Measurements from ENCODE around the gene PIK3CD. TPM values are rescaled to one million over a fixed set of nuclear protein-coding genes. Genes with fewer than 3 reads are reported as not detected.

Gene PIK3CD
- total and polyA plus RNA-seq, 2 of the 8 experiments (the other 6 are each of a cell fraction or from before 2014, with no cell fraction given), result 20.6 to 24.1 TPM

GRCh38 chr1:9726905-9727595 is 75.5 kb downstream of the PIK3CD start:
- H3K36me3 ChIP-seq (ENCODE audit: control insufficient read depth in 2 of 4, insufficient read depth in 4 of 4, low read length in 3 of 4), result peaks cover 10 to 50% (median 37%) of the 10 kb centered on the region in 4 experiments; a peak in 7 of 8 replicates
- no peak overlapping the region for H3K4me2 ChIP-seq (ENCODE audit: insufficient read depth in 1 of 2, low read depth in 2 of 2, low read length in 2 of 2)
- H3K18ac ChIP-seq (ENCODE audit: extremely low read depth, low read length), result no peak overlapping the region
- no peak overlapping the region for H2AFZ ChIP-seq (ENCODE audit: low read length)
- no peak for FAIRE-seq
- no peak overlapping the region for H3K23ac ChIP-seq (ENCODE audit: insufficient read length)
- ChIA-PET POLR2A (ENCODE audit: partially characterized antibody) (interaction anchor here (0.9 to 1.1 kb wide), 4 partner anchors 10 to 98 kb away, joined by 3 to 4 read pairs (median 4); no protein-coding TSS in a partner anchor), CTCF (ENCODE audit: partially characterized antibody) (interaction anchor here (0.6 to 9.2 kb wide), 13 partner anchors 9 to 143 kb away, joined by 3 to 91 read pairs (median 5); no protein-coding TSS in a partner anchor)
- no peak overlapping the region for H4K91ac ChIP-seq (replicated peaks; ENCODE audit: insufficient read length, low read length)
- H2BK5ac ChIP-seq (ENCODE audit: low read depth, low read length), result no peak overlapping the region
- H2BK15ac ChIP-seq (ENCODE audit: low read length), result no peak overlapping the region
- no peak overlapping the region for H2AK5ac ChIP-seq (ENCODE audit: low read depth, low read length)
- no peak overlapping the region for H2BK12ac ChIP-seq (ENCODE audit: low read depth, low read length)
- H2BK20ac ChIP-seq (ENCODE audit: low read length), result no peak overlapping the region
- no peak overlapping the region for H4K5ac ChIP-seq (ENCODE audit: insufficient read length, low read depth, low read length)
- no peaks in the 10 kb centered on the region for H3K79me1 ChIP-seq (ENCODE audit: low read depth, low read length)
- H3K4me3 ChIP-seq (ENCODE audit: extremely low read depth in 1 of 4, insufficient read depth in 2 of 4, low read depth in 3 of 4, low read length in 4 of 4), result no peak overlapping the region
- H4K8ac ChIP-seq (ENCODE audit: extremely low read depth, insufficient read depth, low read length), result peak overlapping the region; percentile 80; the same call in 1 of the 2 replicates
- no peaks in the 10 kb centered on the region for H3K27me3 ChIP-seq (replicated peaks in 1 of 4; ENCODE audit: control insufficient read depth in 3 of 4, extremely low read depth in 1 of 4, insufficient read depth in 3 of 4, low read length in 3 of 4)
- H3K14ac ChIP-seq (ENCODE audit: insufficient read length), result no peak overlapping the region
- H3K4me1 ChIP-seq (replicated peaks in 1 of 4; ENCODE audit: control insufficient read depth in 3 of 4, insufficient read depth in 4 of 4, low read length in 3 of 4), result peaks cover 0 to 3% (median 0%) of the 10 kb centered on the region in 4 experiments; a peak in 2 of 7 replicates
- no peak overlapping the region for H3K4ac ChIP-seq (replicated peaks; ENCODE audit: insufficient read length, low read depth, low read length)
- no peak for DNase-seq (ENCODE audit: low read depth in 1 of 2, low spot score in 2 of 2)
- H3K56ac ChIP-seq (replicated peaks; ENCODE audit: insufficient read length, low read depth, low read length), result no peak overlapping the region
- H4K20me1 ChIP-seq (replicated peaks in 1 of 2; ENCODE audit: control insufficient read depth in 1 of 2, insufficient read depth in 2 of 2, low read length in 2 of 2), result peaks cover 0 to 9% of the 10 kb centered on the region in 2 experiments
- H3K9ac ChIP-seq (replicated peaks in 1 of 4; ENCODE audit: extremely low read depth in 1 of 4, low read depth in 3 of 4, low read length in 3 of 4), result no peak overlapping the region
- H3K79me2 ChIP-seq (ENCODE audit: control insufficient read depth in 1 of 2, insufficient read depth in 2 of 2, low read length in 2 of 2), result no peaks in the 10 kb centered on the region
- no peaks in the 10 kb centered on the region for H3K23me2 ChIP-seq (ENCODE audit: low read depth, low read length)
- no peak overlapping the region for H2BK120ac ChIP-seq (replicated peaks; ENCODE audit: low read depth, low read length)
- H3K9me3 ChIP-seq (ENCODE audit: insufficient read depth in 2 of 2, low read depth in 1 of 2, low read length in 1 of 2), result peaks cover 7 to 8% of the 10 kb centered on the region in 2 experiments; a peak in 3 of 4 replicates
- H3K27ac ChIP-seq (ENCODE audit: low read depth, low read length), result no peak overlapping the region
- WGBS, 2 experiments (ENCODE audit: extremely low coverage in 1 of 2, insufficient coverage in 1 of 2, insufficient read length in 1 of 2, insufficient replicate concordance in 2 of 2, low coverage in 1 of 2, low lambda C conversion rate in 2 of 2, missing lambda C conversion rate in 1 of 2), result 96% methylated on average over 23 of the region's 25 CpGs; no CpG with 5 or more reads in 1 of the 2 experiments
- TF ChIP-seq ZNF274 (IDR thresholded peaks at IDR 0.05; ENCODE audit: borderline replicate concordance, extremely low read depth, low read length), result no peak
- no peak for TF ChIP-seq SUZ12 (IDR thresholded peaks at IDR 0.05; ENCODE audit: low read length)
- no peak for TF ChIP-seq MAFK (IDR thresholded peaks at IDR 0.05; ENCODE audit: low read depth, low read length)
- TF ChIP-seq CBX8 (IDR thresholded peaks at IDR 0.05; ENCODE audit: borderline replicate concordance, low read depth, low read length), result no peak
- TF ChIP-seq KDM1A (IDR thresholded peaks at IDR 0.05; ENCODE audit: borderline replicate concordance, low read length), result no peak
- no peak for TF ChIP-seq TAF1 (IDR thresholded peaks at IDR 0.05; ENCODE audit: low read depth, low read length)
- no peak for TF ChIP-seq RFX5 (IDR thresholded peaks at IDR 0.05; ENCODE audit: borderline replicate concordance, low read depth, low read length)
- TF ChIP-seq PHF8 (conservative IDR thresholded peaks at IDR 0.05; ENCODE audit: low read depth, low read length), result no peak
- no peak for TF ChIP-seq EGR1 (IDR thresholded peaks at IDR 0.05; ENCODE audit: borderline replicate concordance, low read depth, low read length)
- no peak for TF ChIP-seq EP300 (IDR thresholded peaks at IDR 0.05; ENCODE audit: borderline replicate concordance in 1 of 2, low read depth in 2 of 2, low read length in 2 of 2)
- TF ChIP-seq HDAC2 (IDR thresholded peaks at IDR 0.05; ENCODE audit: borderline replicate concordance in 1 of 2, low read depth in 2 of 2, low read length in 2 of 2), result no peak
- TF ChIP-seq JUN (IDR thresholded peaks at IDR 0.05; ENCODE audit: low read depth, low read length), result no peak

Data from H1 (cell line).